Mesendoderm (in vitro differentiated cells): ENCODE measurements around the gene LPXN.
"Not testable (repeated sequence)": the region's sequence is repeated elsewhere in the genome, so short reads cannot be mapped to it uniquely, and the experiment has no call there.

Experiments used
- DNase-seq: peaks from one replicate; pipeline ENCODE4 v3.0.0; 2013
- H2AK5ac ChIP-seq: 2 replicates; pipeline ENCODE4 v1.6.1; 2013; ENCODE audit warnings: low read length, inconsistent platforms
- H2BK120ac ChIP-seq: 2 replicates; pipeline ENCODE4 v1.6.1; 2013; ENCODE audit warnings: low read depth, mild to moderate bottlenecking, low read length, moderate library complexity, mixed read lengths
- H2BK15ac ChIP-seq: replicated peaks from 2 replicates; pipeline ENCODE4 v1.6.1; 2013; ENCODE audit warnings: low read depth, mild to moderate bottlenecking, moderate library complexity
- H2BK5ac ChIP-seq: 2 replicates; pipeline ENCODE4 v1.6.1; 2013; ENCODE audit warnings: low read length, inconsistent platforms
- H3K18ac ChIP-seq: 2 replicates; pipeline ENCODE4 v1.6.1; 2013; ENCODE audit warnings: mild to moderate bottlenecking, low read length, mixed read lengths
- H3K23ac ChIP-seq: one replicate; pipeline ENCODE4 v1.6.1; 2013; ENCODE audit warnings: low read length
- H3K27ac ChIP-seq: 2 replicates; pipeline ENCODE4 v1.5.1; 2013; ENCODE audit warnings: low read depth, mild to moderate bottlenecking, inconsistent platforms, low read length, moderate library complexity
- H3K27me3 ChIP-seq: 2 replicates; pipeline ENCODE4 v1.6.1; 2013; ENCODE audit warnings: low read length, control low read depth, mild to moderate bottlenecking, inconsistent platforms; ENCODE audit not compliant: insufficient read depth, poor library complexity
- H3K36me3 ChIP-seq: 2 replicates; pipeline ENCODE4 v1.6.1; 2013; ENCODE audit warnings: low read length, inconsistent platforms; ENCODE audit not compliant: control insufficient read depth, insufficient read depth
- H3K4ac ChIP-seq: one replicate; pipeline ENCODE4 v1.6.1; 2013; ENCODE audit warnings: low read depth, mild to moderate bottlenecking, low read length, moderate library complexity
- H3K4me1 ChIP-seq: 2 replicates; pipeline ENCODE4 v1.6.1; 2013; ENCODE audit warnings: low read depth, low read length, inconsistent platforms; ENCODE audit not compliant: control insufficient read depth
- H3K4me2 ChIP-seq: 2 replicates; pipeline ENCODE4 v1.6.1; 2013; ENCODE audit warnings: low read length
- H3K4me3 ChIP-seq: 2 replicates; pipeline ENCODE4 v1.5.1; 2013; ENCODE audit warnings: mild to moderate bottlenecking, low read length
- H3K56ac ChIP-seq: one replicate; pipeline ENCODE4 v1.6.1; 2013; ENCODE audit warnings: low read length
- H3K79me1 ChIP-seq: 2 replicates; pipeline ENCODE4 v1.6.1; 2013; ENCODE audit warnings: low read length, inconsistent platforms
- H3K79me2 ChIP-seq: 2 replicates; pipeline ENCODE4 v1.6.1; 2013; ENCODE audit warnings: mild to moderate bottlenecking, low read length; ENCODE audit not compliant: control insufficient read depth, insufficient read depth
- H3K9ac ChIP-seq: 2 replicates; pipeline ENCODE4 v1.6.1; 2013; ENCODE audit warnings: low read length, inconsistent platforms
- H4K5ac ChIP-seq: one replicate; pipeline ENCODE4 v1.6.1; 2013; ENCODE audit warnings: low read length
- H4K8ac ChIP-seq: one replicate; pipeline ENCODE4 v1.6.1; 2013; ENCODE audit warnings: low read depth, mild to moderate bottlenecking, control low read depth, low read length, moderate library complexity
- WGBS: extraction: QIAGEN DNeasy Blood & Tissue Kit; methylation state at CpG from one replicate; pipeline ENCODE4 v1.1.7; 2013; ENCODE audit warnings: low lambda C conversion rate, missing lambda C conversion rate; ENCODE audit not compliant: insufficient coverage; ENCODE audit errors: extremely low coverage; 5-methylcytosine and 5-hydroxymethylcytosine counted together

Gene LPXN

DNA sequence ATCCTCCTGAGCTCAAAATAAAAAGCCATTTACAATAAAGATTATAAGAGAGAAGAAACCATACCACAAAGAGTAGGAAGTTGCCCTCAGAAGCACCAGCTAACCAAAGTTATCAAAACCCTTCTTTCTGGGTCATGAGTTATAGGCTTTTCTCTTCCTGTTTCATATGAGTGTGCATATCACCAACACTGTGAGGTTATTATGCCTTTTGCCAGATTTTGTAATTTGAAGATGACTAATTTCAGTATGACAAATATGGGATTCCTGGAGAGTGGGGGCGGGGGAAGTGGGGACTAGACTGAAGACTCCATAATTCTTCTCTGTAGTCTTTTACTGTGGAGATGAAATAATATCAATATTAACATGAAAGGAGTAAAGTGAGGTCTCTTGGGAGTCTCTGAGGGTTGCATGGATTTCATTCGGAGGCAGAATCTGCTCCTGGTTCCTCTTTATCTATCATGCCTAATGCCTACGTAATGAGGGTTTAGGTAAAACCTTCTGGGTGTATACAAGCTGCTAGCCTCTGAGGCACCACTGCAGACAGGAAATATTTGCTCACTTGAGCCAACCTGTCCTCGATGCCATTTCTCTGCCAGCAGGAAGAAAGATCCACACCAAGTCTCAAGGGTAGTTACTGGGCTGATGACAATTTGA is 2.1 kb downstream of the LPXN start:
- no peak for DNase-seq
- Histone ChIP-seq H3K27ac (no peak overlapping the region), H3K4me2 (no peak overlapping the region), H4K8ac (no peak overlapping the region), H3K4me3 (no peak overlapping the region), H2BK5ac (no peak overlapping the region), H3K27me3 (no peaks in the 10 kb centered on the region), H3K23ac (no peak overlapping the region), H3K36me3 (no peaks in the 10 kb centered on the region), H3K79me2 (no peaks in the 10 kb centered on the region), H3K79me1 (no peaks in the 10 kb centered on the region), H4K5ac (no peak overlapping the region), H3K9ac (no peak overlapping the region), H3K18ac (no peak overlapping the region), H3K56ac (no peak overlapping the region), H2BK120ac (no peak overlapping the region), H2BK15ac (no peak overlapping the region), H3K4me1 (no peaks in the 10 kb centered on the region), H3K4ac (no peak overlapping the region), H2AK5ac (no peak overlapping the region)
- no CpG with 5 or more reads among the region's 4 CpGs for WGBS

GRCh38 chr11:58572906-58573305 is 2.8 kb downstream of the LPXN start:
- H3K36me3 ChIP-seq, H2AK5ac ChIP-seq, H4K8ac ChIP-seq, H2BK15ac ChIP-seq, DNase-seq, H3K79me1 ChIP-seq, H3K27me3 ChIP-seq, H3K79me2 ChIP-seq, H3K4me1 ChIP-seq, H3K4me2 ChIP-seq, H3K4ac ChIP-seq, H2BK120ac ChIP-seq, H4K5ac ChIP-seq, H3K23ac ChIP-seq, H3K27ac ChIP-seq, H3K4me3 ChIP-seq, H3K9ac ChIP-seq, H3K56ac ChIP-seq, H3K18ac ChIP-seq, H2BK5ac ChIP-seq: not testable (repeated sequence)
- WGBS: no CpG with 5 or more reads among the region's 14 CpGs

GRCh38 chr11:58567889-58568512 is 7.7 kb downstream of the LPXN start:
- H2BK15ac ChIP-seq: no peak overlapping the region
- H2BK5ac ChIP-seq: no peak overlapping the region
- H3K4ac ChIP-seq: no peak overlapping the region
- no peaks in the 10 kb centered on the region for H3K27me3 ChIP-seq
- H4K8ac ChIP-seq: no peak overlapping the region
- H3K79me1 ChIP-seq: no peaks in the 10 kb centered on the region
- no peak overlapping the region for H3K4me2 ChIP-seq
- H3K4me3 ChIP-seq: no peak overlapping the region
- no CpG with 5 or more reads among the region's 4 CpGs for WGBS
- no peak overlapping the region for H3K18ac ChIP-seq
- no peak overlapping the region for H3K56ac ChIP-seq
- no peaks in the 10 kb centered on the region for H3K79me2 ChIP-seq
- no peak overlapping the region for H4K5ac ChIP-seq
- H3K4me1 ChIP-seq: no peaks in the 10 kb centered on the region
- no peak overlapping the region for H3K9ac ChIP-seq
- no peaks in the 10 kb centered on the region for H3K36me3 ChIP-seq
- no peak overlapping the region for H2AK5ac ChIP-seq
- peak; percentile 79 for DNase-seq
- no peak overlapping the region for H2BK120ac ChIP-seq
- H3K23ac ChIP-seq: no peak overlapping the region
- no peak overlapping the region for H3K27ac ChIP-seq

- Histone ChIP-seq H3K56ac (no peak overlapping the region), H3K27me3 (no peaks in the 10 kb centered on the region), H4K5ac (no peak overlapping the region), H3K4me2 (no peak overlapping the region), H2BK120ac (no peak overlapping the region), H3K4ac (no peak overlapping the region), H4K8ac (no peak overlapping the region), H3K9ac (no peak overlapping the region), H3K4me3 (no peak overlapping the region), H3K79me2 (no peaks in the 10 kb centered on the region), H3K23ac (no peak overlapping the region), H2BK15ac (no peak overlapping the region), H3K4me1 (no peaks in the 10 kb centered on the region), H2BK5ac (no peak overlapping the region), H3K36me3 (no peaks in the 10 kb centered on the region), H3K27ac (no peak overlapping the region), H3K79me1 (no peaks in the 10 kb centered on the region), H2AK5ac (no peak overlapping the region), H3K18ac (no peak overlapping the region)
- DNase-seq: no peak
Observed at GRCh38 chr11:58564231-58564630, 11.4 kb downstream of the LPXN start.

DNA sequence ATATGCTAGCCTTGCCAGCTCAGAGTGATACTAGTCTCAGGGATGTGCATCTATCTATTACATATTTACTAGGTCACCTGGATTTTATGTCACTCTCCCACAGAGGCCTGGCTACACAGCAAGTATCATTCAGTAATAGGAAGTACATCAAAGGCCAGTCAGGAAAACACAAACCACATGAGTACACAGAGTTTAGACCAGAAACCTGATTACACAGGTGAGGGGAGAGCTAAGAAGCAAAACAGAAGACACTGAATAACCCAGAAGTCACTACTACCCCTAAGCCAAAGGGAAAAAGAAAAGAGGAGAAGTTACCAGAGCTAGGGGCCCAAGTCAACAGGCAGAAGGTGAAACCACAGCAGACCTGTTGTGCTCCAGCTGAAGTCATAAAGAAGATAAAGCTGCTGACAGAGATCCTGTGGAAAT is 13.3 kb downstream of the LPXN start:
- Histone ChIP-seq H2AK5ac (no peak overlapping the region), H3K4me1 (no peaks in the 10 kb centered on the region), H3K4me3 (no peak overlapping the region), H3K4ac (no peak overlapping the region), H3K9ac (no peak overlapping the region), H2BK15ac (no peak overlapping the region), H3K4me2 (no peak overlapping the region), H3K27ac (no peak overlapping the region), H4K8ac (no peak overlapping the region), H3K56ac (no peak overlapping the region), H3K36me3 (no peaks in the 10 kb centered on the region), H3K23ac (no peak overlapping the region), H3K27me3 (no peaks in the 10 kb centered on the region), H3K18ac (no peak overlapping the region), H3K79me2 (no peaks in the 10 kb centered on the region), H4K5ac (no peak overlapping the region), H3K79me1 (no peaks in the 10 kb centered on the region), H2BK120ac (no peak overlapping the region), H2BK5ac (no peak overlapping the region)
- DNase-seq: no peak
